ENCODE results near the gene HEPN1.

GRCh38 chr11:124917115-124917637, 1.9 kb upstream of the HEPN1 start:
- TF ChIP-seq CTCF (IDR thresholded peaks at IDR 0.05; ENCODE audit: low read length), result no peak
- TF ChIP-seq EZH2 (IDR thresholded peaks at IDR 0.05; ENCODE audit: borderline replicate concordance, low read length), result no peak
